ENCODE measurements around the gene KIF9.
"Not testable (repeated sequence)": the region's sequence is repeated elsewhere in the genome, so short reads cannot be mapped to it uniquely, and the experiment has no call there.

The KIF9 gene

DNA sequence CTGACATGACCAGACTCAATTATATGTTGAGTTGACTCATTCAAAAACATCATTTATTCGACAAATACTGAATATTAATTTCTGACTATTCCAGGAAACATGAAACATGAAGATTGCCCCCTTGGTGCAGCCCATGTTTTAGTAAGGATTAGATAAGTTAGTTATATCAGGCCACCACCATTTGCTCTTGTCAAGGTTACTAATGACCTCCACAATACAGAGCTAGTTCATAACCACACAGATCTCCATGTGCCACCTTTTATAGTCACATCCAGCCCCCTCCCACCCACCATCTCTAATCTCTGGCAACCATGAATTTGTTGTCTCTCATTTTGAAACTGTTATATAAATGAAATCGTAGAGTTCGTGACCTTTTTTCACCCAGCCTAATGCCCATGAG is 15.8 kb upstream of the KIF9 start:
- no peak for DNase-seq (ENCODE audit: low read depth)
- TF ChIP-seq CTCF (IDR thresholded peaks at IDR 0.05; ENCODE audit: low read depth, low read length, missing control alignments) = no peak
- no peak overlapping the region for H3K4me3 ChIP-seq (ENCODE audit: low read depth, low read length)

DNA sequence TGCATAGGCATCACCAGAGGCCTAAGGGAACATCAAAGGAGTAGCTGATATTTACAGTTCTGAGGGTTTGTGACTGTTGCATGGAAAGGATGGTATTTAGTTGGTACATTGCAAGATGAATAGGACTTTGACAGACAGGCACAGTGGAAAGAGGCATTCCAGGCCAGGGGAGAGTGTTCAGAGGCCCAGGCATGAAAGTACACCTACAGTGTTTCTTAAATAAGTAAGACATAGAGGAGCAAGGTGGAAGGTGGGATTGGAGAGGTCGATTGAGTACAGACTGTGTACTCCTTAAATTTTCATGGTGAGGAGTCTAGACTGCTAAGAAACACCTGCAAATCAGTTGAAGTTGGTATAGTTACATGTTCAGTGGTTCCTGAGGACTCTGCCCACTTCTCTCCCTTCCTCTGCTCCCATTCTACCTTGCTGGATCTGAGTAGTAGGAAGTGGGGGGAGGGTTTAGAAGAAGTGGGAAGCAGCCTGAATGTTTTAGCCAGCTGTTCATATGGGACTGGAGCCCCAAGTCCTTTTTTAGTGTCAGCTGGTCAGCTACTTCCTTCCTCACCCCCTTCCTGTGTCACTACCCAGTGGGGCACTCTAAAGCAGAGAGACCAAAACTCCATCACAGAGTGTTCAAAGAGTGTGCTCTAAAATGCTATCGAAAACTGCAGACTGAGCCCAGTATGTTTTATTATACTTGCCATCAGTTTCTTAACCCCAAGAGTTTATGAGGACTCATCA is 14.1 kb upstream of the KIF9 start:
- DNase-seq (ENCODE audit: low read depth) = no peak
- no peak overlapping the region for H3K4me3 ChIP-seq (ENCODE audit: low read depth, low read length)
- TF ChIP-seq CTCF (IDR thresholded peaks at IDR 0.05; ENCODE audit: low read depth, low read length, missing control alignments) = no peak

GRCh38 chr3:47295976-47296375 is 13.4 kb upstream of the KIF9 start:
- TF ChIP-seq CTCF (IDR thresholded peaks at IDR 0.05; ENCODE audit: low read depth, low read length, missing control alignments) = no peak
- DNase-seq (ENCODE audit: low read depth) = no peak
- H3K4me3 ChIP-seq (ENCODE audit: low read depth, low read length) = no peak overlapping the region

GRCh38 chr3:47295322-47295721 is 12.7 kb upstream of the KIF9 start:
- H3K4me3 ChIP-seq (ENCODE audit: low read depth, low read length) = no peak overlapping the region
- no peak for DNase-seq (ENCODE audit: low read depth)
- no peak for TF ChIP-seq CTCF (IDR thresholded peaks at IDR 0.05; ENCODE audit: low read depth, low read length, missing control alignments)

DNA sequence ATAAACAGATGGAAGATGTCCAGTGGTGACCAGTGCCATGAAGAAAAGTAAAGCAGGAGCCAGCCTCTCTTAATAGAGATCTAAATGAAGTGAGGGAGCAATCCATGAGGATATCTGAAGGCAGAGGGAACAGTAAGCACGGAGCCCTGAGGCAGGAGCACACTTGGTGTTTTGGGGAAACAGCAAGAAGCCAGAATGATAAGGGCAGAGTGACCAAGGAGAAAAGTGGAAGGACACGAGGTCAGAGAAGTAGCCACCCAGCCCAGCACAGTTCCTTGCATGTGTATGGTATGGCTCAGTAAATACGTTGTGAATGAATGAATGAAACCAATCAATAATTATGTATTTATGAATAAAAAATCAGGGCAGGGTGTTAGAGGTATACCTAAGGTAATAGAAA is 11.8 kb upstream of the KIF9 start:
- no peak for TF ChIP-seq CTCF (IDR thresholded peaks at IDR 0.05; ENCODE audit: low read depth, low read length, missing control alignments)
- no peak overlapping the region for H3K4me3 ChIP-seq (ENCODE audit: low read depth, low read length)
- DNase-seq (ENCODE audit: low read depth) = no peak

GRCh38 chr3:47293822-47294221 is 11.2 kb upstream of the KIF9 start:
- DNase-seq (ENCODE audit: low read depth) = no peak
- H3K4me3 ChIP-seq (ENCODE audit: low read depth, low read length) = no peak overlapping the region
- no peak for TF ChIP-seq CTCF (IDR thresholded peaks at IDR 0.05; ENCODE audit: low read depth, low read length, missing control alignments)

GRCh38 chr3:47291754-47292420 is 9.3 kb upstream of the KIF9 start:
- DNase-seq (ENCODE audit: low read depth) = not testable (repeated sequence)
- H3K4me3 ChIP-seq (ENCODE audit: low read depth, low read length) = peak overlapping the region; percentile 2; the same call in 1 of the 2 replicates

Data from GM12864 (cell line).